ENCODE measurements around the gene WNT7A.

WNT7A gene

DNA sequence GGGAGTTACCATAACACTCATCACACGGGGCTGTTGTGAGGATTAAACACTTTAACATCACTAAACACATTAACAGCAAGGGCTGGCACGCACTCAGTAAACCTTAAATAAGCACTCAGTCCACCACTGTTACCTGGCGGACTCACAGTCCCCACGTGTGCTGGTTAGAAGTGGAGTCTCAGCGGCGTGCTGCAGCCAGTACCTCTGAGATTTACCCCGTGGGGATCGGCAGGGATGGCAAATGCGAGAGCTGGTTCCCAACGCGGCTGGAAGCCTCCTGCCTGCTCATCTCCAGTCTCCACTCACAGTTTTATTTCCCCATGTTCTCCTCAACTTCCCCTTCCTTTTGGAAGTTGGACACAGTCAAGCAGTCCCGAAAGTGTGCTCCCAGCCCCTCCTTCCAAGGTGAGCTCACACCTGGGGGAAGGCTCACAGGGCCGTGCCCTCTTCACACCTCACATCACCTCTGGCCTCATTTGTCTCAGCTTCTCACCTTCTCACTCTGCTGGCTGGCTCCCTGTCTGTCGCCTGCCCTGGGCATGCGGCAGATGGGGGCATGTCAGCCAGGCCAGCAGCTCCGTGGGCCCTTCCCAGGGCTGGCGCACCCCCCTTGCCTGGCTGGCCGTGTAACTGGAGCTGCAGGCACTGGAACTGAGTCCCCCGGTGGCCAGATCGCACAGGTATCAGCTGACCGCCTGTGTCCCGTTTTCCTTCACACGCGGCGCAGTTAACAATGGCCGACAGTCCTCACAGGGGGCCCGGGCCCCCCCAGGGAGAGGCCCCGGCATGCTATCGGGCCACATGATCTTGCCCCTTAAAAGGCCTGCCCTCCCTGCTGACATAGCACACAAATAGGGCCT lies 87.1 kb downstream of the WNT7A start:
- Histone ChIP-seq H3K4me3 (ENCODE audit: insufficient read depth in 1 of 2, low read depth in 1 of 2, low read length in 2 of 2) (no peak overlapping the region), H2BK120ac (ENCODE audit: low read depth, low read length) (no peak overlapping the region), H2BK5ac (ENCODE audit: low read depth, low read length, poor library complexity, severe bottlenecking) (no peak overlapping the region), H3K4ac (ENCODE audit: low read depth in 1 of 2, low read length in 2 of 2) (no peak overlapping the region), H3K9ac (ENCODE audit: low read length) (no peak overlapping the region), H2AFZ (ENCODE audit: low read depth, low read length) (no peak overlapping the region), H3K4me1 (ENCODE audit: control insufficient read depth, insufficient read depth, low read depth, low read length) (peaks cover 2% of the 10 kb centered on the region), H3K14ac (ENCODE audit: low read length in 2 of 2) (no peak overlapping the region), H2BK12ac (ENCODE audit: low read length in 2 of 2) (no peak overlapping the region), H3K23ac (ENCODE audit: low read length in 2 of 2) (no peak overlapping the region), H4K8ac (ENCODE audit: low read length) (no peak overlapping the region), H4K91ac (ENCODE audit: low read length) (no peak overlapping the region), H2BK15ac (ENCODE audit: low read depth, poor library complexity, severe bottlenecking) (no peak overlapping the region), H3K27me3 (ENCODE audit: control insufficient read depth in 1 of 2, insufficient read depth in 1 of 2, low read length in 2 of 2) (peaks cover 0 to 45% of the 10 kb centered on the region in 2 experiments), H2AK5ac (ENCODE audit: low read length, severe bottlenecking) (no peak overlapping the region), H3K36me3 (ENCODE audit: control insufficient read depth in 1 of 2, insufficient read depth in 2 of 2, low read depth in 1 of 2, low read length in 2 of 2) (no peaks in the 10 kb centered on the region), H3K9me3 (ENCODE audit: control insufficient read depth, low read length) (no peaks in the 10 kb centered on the region), H3K27ac (ENCODE audit: low read length, poor library complexity, severe bottlenecking) (no peak overlapping the region), H3K18ac (ENCODE audit: low read depth in 1 of 2, low read length in 2 of 2) (no peak overlapping the region), H3K4me2 (ENCODE audit: low read length, poor library complexity, severe bottlenecking) (no peak overlapping the region), H3K79me1 (replicated peaks; ENCODE audit: low read length, poor library complexity, severe bottlenecking) (no peaks in the 10 kb centered on the region)
- 73% methylated on average over 29 of the region's 29 CpGs for WGBS
- no peak for DNase-seq

DNA sequence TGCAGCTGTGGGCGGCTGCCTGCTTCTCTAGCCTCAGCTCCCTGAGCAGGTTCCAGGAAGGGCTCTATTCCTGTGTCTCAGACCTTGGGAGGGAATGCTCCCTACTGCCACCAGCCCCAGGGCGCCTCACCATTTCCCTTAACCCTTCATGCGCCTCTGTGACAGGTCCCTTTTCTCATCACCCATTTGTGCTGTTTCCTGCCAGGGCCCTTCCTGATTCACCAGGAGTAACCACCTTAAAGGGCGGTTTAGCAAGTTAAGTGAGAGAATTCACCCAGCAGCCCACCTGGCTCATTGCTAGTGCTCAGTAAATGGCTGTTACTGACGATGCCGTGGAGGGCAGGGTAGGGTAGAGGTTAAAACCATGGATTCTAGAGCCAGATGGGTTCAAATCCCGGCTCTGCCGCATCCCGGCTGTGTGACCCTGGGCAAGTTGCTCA lies 87.8 kb downstream of the WNT7A start:
- Histone ChIP-seq H3K4me3 (ENCODE audit: insufficient read depth in 1 of 2, low read depth in 1 of 2, low read length in 2 of 2) (no peak overlapping the region), H2BK12ac (ENCODE audit: low read length in 2 of 2) (no peak overlapping the region), H3K4me1 (ENCODE audit: control insufficient read depth, insufficient read depth, low read depth, low read length) (peaks cover 2% of the 10 kb centered on the region), H2AFZ (ENCODE audit: low read depth, low read length) (no peak overlapping the region), H2AK5ac (ENCODE audit: low read length, severe bottlenecking) (no peak overlapping the region), H3K4me2 (ENCODE audit: low read length, poor library complexity, severe bottlenecking) (no peak overlapping the region), H4K8ac (ENCODE audit: low read length) (no peak overlapping the region), H3K79me1 (replicated peaks; ENCODE audit: low read length, poor library complexity, severe bottlenecking) (no peaks in the 10 kb centered on the region), H3K23ac (ENCODE audit: low read length in 2 of 2) (no peak overlapping the region), H3K18ac (ENCODE audit: low read depth in 1 of 2, low read length in 2 of 2) (no peak overlapping the region), H3K4ac (ENCODE audit: low read depth in 1 of 2, low read length in 2 of 2) (no peak overlapping the region), H3K27me3 (ENCODE audit: control insufficient read depth in 1 of 2, insufficient read depth in 1 of 2, low read length in 2 of 2) (peaks cover 0 to 48% of the 10 kb centered on the region in 2 experiments), H3K9ac (ENCODE audit: low read length) (no peak overlapping the region), H2BK5ac (ENCODE audit: low read depth, low read length, poor library complexity, severe bottlenecking) (no peak overlapping the region), H3K27ac (ENCODE audit: low read length, poor library complexity, severe bottlenecking) (no peak overlapping the region), H2BK15ac (ENCODE audit: low read depth, poor library complexity, severe bottlenecking) (no peak overlapping the region), H3K9me3 (ENCODE audit: control insufficient read depth, low read length) (no peaks in the 10 kb centered on the region), H2BK120ac (ENCODE audit: low read depth, low read length) (no peak overlapping the region), H4K91ac (ENCODE audit: low read length) (no peak overlapping the region), H3K36me3 (ENCODE audit: control insufficient read depth in 1 of 2, insufficient read depth in 2 of 2, low read depth in 1 of 2, low read length in 2 of 2) (no peaks in the 10 kb centered on the region), H3K14ac (ENCODE audit: low read length in 2 of 2) (no peak overlapping the region)
- DNase-seq, result no peak
- 74% methylated on average over 9 of the region's 9 CpGs for WGBS

DNA sequence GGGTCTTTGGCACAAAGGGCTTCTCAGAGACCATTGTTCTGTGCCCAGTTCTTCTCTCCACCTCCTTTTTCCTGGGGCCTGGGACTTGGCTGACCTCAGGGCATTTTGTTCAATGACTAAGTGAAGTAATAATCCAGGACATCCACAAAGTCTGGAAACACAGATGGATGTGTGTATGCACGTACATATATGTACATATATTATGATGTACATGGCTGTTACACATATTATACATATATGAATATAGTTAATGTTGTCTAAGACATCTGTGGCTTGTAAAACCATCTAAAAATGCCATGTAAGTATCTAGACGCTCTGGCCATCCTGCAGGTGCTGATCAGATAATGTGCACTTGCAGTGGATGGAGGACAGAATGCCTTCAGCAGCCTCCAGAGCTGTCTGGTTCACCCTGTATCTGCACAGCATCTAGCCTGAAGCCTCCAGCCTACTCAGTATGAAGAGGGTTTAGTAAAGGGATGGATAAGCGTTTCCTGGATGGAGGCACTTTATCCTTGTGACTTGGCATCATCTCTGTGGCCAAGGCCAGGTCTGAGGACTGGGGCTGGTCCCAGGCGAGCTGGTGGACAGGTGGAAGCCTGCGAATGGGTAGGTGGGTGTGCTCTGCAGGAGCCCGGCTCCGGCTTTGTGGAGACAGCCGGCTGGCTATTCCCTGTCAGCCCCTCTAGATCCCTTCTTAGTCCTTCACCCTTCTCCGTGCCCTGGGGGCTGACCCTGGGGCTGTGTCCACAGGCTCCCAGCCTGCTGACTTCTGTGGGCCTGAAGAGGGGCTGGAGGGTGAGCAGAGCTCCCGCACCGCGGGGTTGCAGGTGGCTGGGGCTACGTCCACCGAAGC lies 88.4 kb downstream of the WNT7A start:
- Histone ChIP-seq H3K4ac (ENCODE audit: low read depth in 1 of 2, low read length in 2 of 2) (no peak overlapping the region), H4K8ac (ENCODE audit: low read length) (no peak overlapping the region), H3K9me3 (ENCODE audit: control insufficient read depth, low read length) (no peaks in the 10 kb centered on the region), H3K4me2 (ENCODE audit: low read length, poor library complexity, severe bottlenecking) (no peak overlapping the region), H3K79me1 (replicated peaks; ENCODE audit: low read length, poor library complexity, severe bottlenecking) (no peaks in the 10 kb centered on the region), H3K27me3 (ENCODE audit: control insufficient read depth in 1 of 2, insufficient read depth in 1 of 2, low read length in 2 of 2) (peaks cover 0 to 48% of the 10 kb centered on the region in 2 experiments), H2AK5ac (ENCODE audit: low read length, severe bottlenecking) (no peak overlapping the region), H3K36me3 (ENCODE audit: control insufficient read depth in 1 of 2, insufficient read depth in 2 of 2, low read depth in 1 of 2, low read length in 2 of 2) (no peaks in the 10 kb centered on the region), H2BK5ac (ENCODE audit: low read depth, low read length, poor library complexity, severe bottlenecking) (no peak overlapping the region), H3K23ac (ENCODE audit: low read length in 2 of 2) (no peak overlapping the region), H3K27ac (ENCODE audit: low read length, poor library complexity, severe bottlenecking) (no peak overlapping the region), H3K4me3 (ENCODE audit: insufficient read depth in 1 of 2, low read depth in 1 of 2, low read length in 2 of 2) (no peak overlapping the region), H3K9ac (ENCODE audit: low read length) (no peak overlapping the region), H2AFZ (ENCODE audit: low read depth, low read length) (no peak overlapping the region), H3K4me1 (ENCODE audit: control insufficient read depth, insufficient read depth, low read depth, low read length) (peaks cover 2% of the 10 kb centered on the region), H3K14ac (ENCODE audit: low read length in 2 of 2) (no peak overlapping the region), H2BK120ac (ENCODE audit: low read depth, low read length) (no peak overlapping the region), H2BK15ac (ENCODE audit: low read depth, poor library complexity, severe bottlenecking) (no peak overlapping the region), H4K91ac (ENCODE audit: low read length) (no peak overlapping the region), H2BK12ac (ENCODE audit: low read length in 2 of 2) (no peak overlapping the region), H3K18ac (ENCODE audit: low read depth in 1 of 2, low read length in 2 of 2) (no peak overlapping the region)
- 68% methylated on average over 10 of the region's 14 CpGs for WGBS
- no peak for DNase-seq
